ENCODE results near the gene PIM3. TPM values are rescaled to one million over a fixed set of nuclear protein-coding genes. Genes with fewer than 3 reads are reported as not detected.

Gene PIM3
- total RNA-seq (2014; rRNA removed; shearing (Covaris generic)) = 161 and 183 TPM in 2 replicates

- DNase-seq (ENCODE audit: low spot score) = peak; percentile 95
Measured at GRCh38 chr22:49960159-49961004, at the start of gene PIM3. TSS of gene PIM3 (plus strand) at chr22:49960772. CDS start at chr22:49960948, 176 bp downstream.

- DNase-seq (ENCODE audit: low spot score) = no peak
Measured at GRCh38 chr22:49911881-49912625, 48.5 kb upstream of the PIM3 start.

GRCh38 chr22:49913026-49913425 lies 47.5 kb upstream of the PIM3 start:
- DNase-seq (ENCODE audit: low spot score) = no peak

GRCh38 chr22:49913446-49913845 lies 47.1 kb upstream of the PIM3 start:
- no peak for DNase-seq (ENCODE audit: low spot score)

- DNase-seq (ENCODE audit: low spot score) = no peak
Measured at GRCh38 chr22:49914256-49914655, 46.3 kb upstream of the PIM3 start.

- DNase-seq (ENCODE audit: low spot score) = no peak
Measured at GRCh38 chr22:49915610-49916009, 45.0 kb upstream of the PIM3 start.

GRCh38 chr22:49916831-49917230 lies 43.7 kb upstream of the PIM3 start:
- no peak for DNase-seq (ENCODE audit: low spot score)

- DNase-seq (ENCODE audit: low spot score) = peak; percentile 88
Measured at GRCh38 chr22:49917974-49918910, 42.3 kb upstream of the PIM3 start, which contains the start of the genes ALG12 and CRELD2. TSS of gene ALG12 (minus strand) at chr22:49918438. CDS start at chr22:49913765, 4,673 bp downstream. TSS of gene CRELD2 (plus strand) at chr22:49918634. CDS start at chr22:49918770, 136 bp downstream.

- DNase-seq (ENCODE audit: low spot score) = no peak
Measured at GRCh38 chr22:49918911-49919881, 41.4 kb upstream of the PIM3 start.

GRCh38 chr22:49920859-49921258 lies 39.7 kb upstream of the PIM3 start:
- DNase-seq (ENCODE audit: low spot score) = no peak

GRCh38 chr22:49921508-49922278 lies 38.9 kb upstream of the PIM3 start:
- DNase-seq (ENCODE audit: low spot score) = no peak

GRCh38 chr22:49922484-49922883 lies 38.1 kb upstream of the PIM3 start:
- DNase-seq (ENCODE audit: low spot score) = no peak

- no peak for DNase-seq (ENCODE audit: low spot score)
Measured at GRCh38 chr22:49922926-49923325, 37.6 kb upstream of the PIM3 start.

GRCh38 chr22:49923445-49923844 lies 37.1 kb upstream of the PIM3 start:
- DNase-seq (ENCODE audit: low spot score) = no peak

- DNase-seq (ENCODE audit: low spot score) = no peak
Measured at GRCh38 chr22:49924113-49924833, 36.3 kb upstream of the PIM3 start.

- no peak for DNase-seq (ENCODE audit: low spot score)
Measured at GRCh38 chr22:49925525-49926128, 34.9 kb upstream of the PIM3 start.

- DNase-seq (ENCODE audit: low spot score) = no peak
Measured at GRCh38 chr22:49926916-49927315, 33.7 kb upstream of the PIM3 start.

GRCh38 chr22:49927483-49928184 lies 32.9 kb upstream of the PIM3 start:
- DNase-seq (ENCODE audit: low spot score) = no peak
